Lower leg skin (tissue), 4 donors: Measurements from ENCODE around the gene APPBP2. TPM values are rescaled to one million over a fixed set of nuclear protein-coding genes. Genes with fewer than 3 reads are reported as not detected.
A peak's percentile ranks its signal among the peaks of the same experiment; 100 is the strongest.
"Not testable (repeated sequence)": the region's sequence is repeated elsewhere in the genome, so short reads cannot be mapped to it uniquely, and the experiment has no call there.

Experiments used
- DNase-seq, 2 donors: peaks; one replicate each; pipeline ENCODE4 v3.0.0-alpha.2; 2019; ENCODE audit warnings: low spot score in 2 of 2
- H3K4me3 ChIP-seq: fragments of 200-600 bp; sonication (generic); 2 replicates; pipeline ENCODE4 v1.5.1; 2017; ENCODE audit warnings: mild to moderate bottlenecking, low read depth; ENCODE audit not compliant: poor library complexity, severe bottlenecking
- CTCF ChIP-seq, 3 donors: fragments of 450-650 bp; IDR thresholded peaks; one replicate each; pipeline ENCODE4 v1.5.1; 2016; ENCODE audit warnings: antibody characterized with exemption in 3 of 3, mild to moderate bottlenecking in 3 of 3, moderate library complexity in 2 of 3
- POLR2A ChIP-seq, 2 donors: fragments of 450-650 bp; IDR thresholded peaks; one replicate each; pipeline ENCODE4 v1.6.1; 2016 to 2017; ENCODE audit warnings: antibody characterized with exemption in 2 of 2, mild to moderate bottlenecking in 1 of 2, moderate library complexity in 1 of 2
- WGBS, 2 donors: methylation state at CpG; one replicate each; pipeline ENCODE4 v1.1.5; 2018; 5-methylcytosine and 5-hydroxymethylcytosine counted together
- intact Hi-C: fragments of 100-400 bp; cut with DNase I; formaldehyde crosslinking; loops from one replicate; pipeline ENCODE4 v1.15.0; 2023; ENCODE audit warnings: low total_unique reads
- total RNA-seq, 4 donors: library from RNA; depleted of rRNA; stranded (reverse); fragments of >200 nt; gene quantifications; one replicate each; pipeline ENCODE4 v1.1.0, GENCODE V29; 2016

APPBP2 gene
- total RNA-seq, 4 donors from 2014 or later = 14.8 to 21.6 (median 17.1) TPM

- TF ChIP-seq CTCF (IDR thresholded peaks at IDR 0.05) (no peak), POLR2A (IDR thresholded peaks at IDR 0.05) (no peak)
- WGBS, 2 donors = 79 to 80% methylated on average over 18 of the region's 18 CpGs
- intact Hi-C loops = no loop called here
- no peak within 1 kb of the TSS for H3K4me3 ChIP-seq
- DNase-seq = peak in 1 of 2 donors; percentile 82
These were observed 103.8 kb downstream of the APPBP2 start, which contains the start of gene CHCT1 for GRCh38 chr17:60422162-60422665. CHCT1 (plus strand) TSS chr17:60422489; CDS start chr17:60422593, 104 bp downstream.

DNA sequence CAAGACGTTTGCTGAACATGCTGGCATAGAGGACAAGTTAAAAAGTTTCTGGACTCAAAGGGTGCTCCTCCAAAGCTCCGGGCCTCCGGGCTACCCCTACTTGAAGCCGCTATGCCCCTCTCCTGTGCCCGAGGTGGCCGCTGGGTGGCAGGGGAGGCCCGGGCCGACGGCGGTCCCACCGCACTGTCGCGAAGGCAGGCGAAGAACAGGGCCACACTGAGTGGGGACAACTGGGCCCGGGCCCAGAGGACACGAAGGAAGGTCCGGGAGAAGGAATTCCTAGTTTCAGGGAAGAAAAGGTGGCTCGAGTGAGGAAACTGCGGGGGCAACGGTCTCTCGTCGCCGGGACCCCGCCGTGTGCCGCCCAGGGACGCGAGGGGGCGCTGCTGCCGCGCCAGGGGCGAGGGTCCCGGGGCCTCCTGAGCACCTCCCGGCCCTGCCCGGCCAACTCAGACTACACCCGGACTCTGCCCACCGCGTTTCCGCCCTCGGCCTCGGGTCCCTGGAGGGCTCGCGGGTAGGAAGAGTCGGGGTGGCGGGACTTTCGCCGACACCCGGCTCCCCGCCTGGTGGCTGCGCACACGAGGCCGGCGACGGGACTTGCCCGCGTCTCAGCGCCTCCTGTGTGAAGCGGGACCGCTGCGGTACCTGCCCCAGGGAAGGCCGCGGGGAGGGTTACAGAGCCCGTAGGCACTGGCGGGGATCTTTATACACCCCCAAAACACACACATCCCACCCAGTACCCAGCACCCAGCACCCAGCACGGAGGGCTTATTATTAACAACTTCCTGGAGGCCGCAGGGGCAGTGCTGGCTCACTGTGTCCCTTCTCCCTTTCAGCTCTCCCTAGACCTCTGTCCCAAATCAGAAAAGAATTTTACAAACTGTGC lies 104.5 kb downstream of the APPBP2 start:
- intact Hi-C loops = no loop called here
- TF ChIP-seq POLR2A (IDR thresholded peaks at IDR 0.05) (no peak), CTCF (IDR thresholded peaks at IDR 0.05) (no peak)
- peak; percentile 35 to 93 for DNase-seq
- no peak overlapping the region for H3K4me3 ChIP-seq
- WGBS, 2 donors = 3 to 6% methylated on average over 55 to 59 of the region's 66 CpGs

- peak in 1 of 2 donors; percentile 3 for DNase-seq
- intact Hi-C loops, H3K4me3 ChIP-seq: not testable (repeated sequence)
- 93 to 96% methylated on average over 7 of the region's 7 CpGs for WGBS, 2 donors
These were observed 106.2 kb downstream of the APPBP2 start for GRCh38 chr17:60419875-60420274.

DNA sequence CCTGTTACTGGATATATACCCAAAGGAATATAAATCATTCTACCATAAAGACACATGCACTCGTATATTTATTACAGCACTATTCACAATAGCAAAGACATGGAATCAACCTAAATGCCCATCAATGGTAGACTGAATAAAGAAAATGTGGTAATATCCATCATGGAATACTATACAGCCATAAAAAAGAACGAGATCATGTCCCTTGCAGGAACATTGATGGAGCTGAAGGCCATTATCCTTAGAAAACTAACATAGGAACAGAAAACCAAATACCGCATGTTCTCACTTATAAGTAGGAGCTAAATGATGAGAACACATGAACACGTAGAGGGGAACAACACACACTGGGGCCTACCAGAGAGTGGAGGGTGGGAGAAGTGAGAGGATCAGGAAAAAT lies 107.0 kb downstream of the APPBP2 start:
- DNase-seq, intact Hi-C loops, H3K4me3 ChIP-seq: not testable (repeated sequence)
- 93 to 94% methylated on average over 4 of the region's 4 CpGs for WGBS, 2 donors

DNA sequence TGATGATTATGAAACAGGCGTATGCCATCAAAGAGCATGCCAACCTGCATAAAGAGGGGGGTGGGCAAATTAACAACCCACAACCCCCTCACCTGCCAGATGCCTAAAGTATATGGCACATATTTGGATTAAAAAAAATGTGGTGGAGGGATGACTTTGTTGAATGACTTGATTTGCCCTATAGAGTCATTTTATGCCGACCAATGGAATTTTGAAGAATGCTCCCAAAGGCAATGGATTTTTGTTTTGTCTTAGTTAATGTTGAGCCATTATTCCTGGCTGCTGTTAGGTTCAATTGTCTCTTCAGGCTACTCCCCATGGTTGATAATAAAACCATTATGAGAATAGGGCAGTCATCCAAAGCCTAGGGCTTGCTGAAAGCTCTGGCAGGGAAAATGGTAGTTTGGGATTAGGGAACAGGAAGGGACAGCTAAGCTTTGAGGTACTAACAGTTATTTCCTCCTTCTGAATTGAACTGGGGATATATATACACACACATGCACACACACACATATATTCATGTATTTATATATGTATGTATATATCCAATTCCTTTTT lies 109.6 kb downstream of the APPBP2 start:
- no peak for TF ChIP-seq POLR2A (IDR thresholded peaks at IDR 0.05)
- TF ChIP-seq CTCF (IDR thresholded peaks at IDR 0.05) = no peak
- DNase-seq = no peak
- intact Hi-C loops = no loop called here
- H3K4me3 ChIP-seq = no peak overlapping the region
- whole genome bisulfite sequencing, 2 donors = 53 to 54% methylated on average over 2 of the region's 2 CpGs

DNA sequence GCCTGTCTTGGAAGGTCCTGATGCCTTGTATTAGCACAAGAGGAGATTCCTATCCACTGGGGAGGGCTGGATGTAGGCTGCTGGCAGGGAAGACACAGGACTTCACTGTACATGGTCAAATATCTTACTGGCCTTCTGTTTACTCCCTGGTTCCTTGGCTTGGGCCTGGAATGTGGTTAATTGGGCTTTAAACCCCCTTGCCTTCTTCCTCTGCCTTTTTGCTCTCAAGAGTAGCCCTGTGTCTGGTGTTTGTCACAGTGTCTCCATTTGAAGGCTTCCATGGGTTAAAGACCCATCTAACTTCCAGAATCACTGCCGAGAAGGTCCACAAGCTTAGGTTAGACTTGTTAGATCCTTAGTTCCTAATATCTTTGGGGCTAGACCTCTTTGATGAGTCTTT lies 110.9 kb downstream of the APPBP2 start:
- 91 to 93% methylated on average over 1 of the region's 1 CpG for WGBS, 2 donors
- intact Hi-C loops = no loop called here
- TF ChIP-seq POLR2A (IDR thresholded peaks at IDR 0.05) = no peak
- no peak for TF ChIP-seq CTCF (IDR thresholded peaks at IDR 0.05)
- peak in 1 of 2 donors; percentile 26 for DNase-seq
- no peak overlapping the region for H3K4me3 ChIP-seq
